ENCODE data around the gene GABBR2.
"Not testable (repeated sequence)": the region's sequence is repeated elsewhere in the genome, so short reads cannot be mapped to it uniquely, and the experiment has no call there.

DNA sequence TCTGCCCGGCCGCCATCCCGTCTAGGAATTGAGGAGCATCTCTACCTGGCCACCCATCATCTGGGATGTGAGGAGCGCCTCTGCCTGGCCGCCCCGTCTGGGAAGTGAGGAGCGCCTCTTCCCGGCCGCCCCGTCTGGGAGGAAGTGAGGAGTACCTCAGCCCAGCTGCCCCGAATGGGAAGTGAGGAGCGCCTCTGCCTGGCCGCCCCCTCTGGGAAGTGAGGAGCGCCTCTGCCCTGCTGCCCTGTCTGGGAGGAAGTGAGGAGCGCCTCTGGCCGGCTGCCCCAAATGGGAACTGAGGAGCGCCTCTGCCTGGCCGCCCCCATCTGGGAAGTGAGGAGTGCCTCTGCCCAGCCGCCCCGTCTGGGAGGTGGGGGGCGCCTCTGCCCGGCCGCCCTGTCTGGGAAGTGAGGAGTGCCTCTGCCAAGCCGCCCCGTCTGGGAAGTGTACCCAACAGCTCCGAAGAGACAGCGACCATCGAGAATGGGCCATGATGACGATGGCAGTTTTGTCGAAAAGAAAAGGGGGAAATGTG lies 244.5 kb downstream of the GABBR2 start:
- TF ChIP-seq POLR2AphosphoS5, CTCF, POLR2A (IDR thresholded peaks at IDR 0.05): not testable (repeated sequence)

Measured in breast epithelium (tissue), 3 donors.